ENCODE measurements around the gene RNF13. TPM values are rescaled to one million over a fixed set of nuclear protein-coding genes. Genes with fewer than 3 reads are reported as not detected.

RNF13 gene
- total RNA-seq, 1 experiment from 2014 or later = 76.9 TPM

DNA sequence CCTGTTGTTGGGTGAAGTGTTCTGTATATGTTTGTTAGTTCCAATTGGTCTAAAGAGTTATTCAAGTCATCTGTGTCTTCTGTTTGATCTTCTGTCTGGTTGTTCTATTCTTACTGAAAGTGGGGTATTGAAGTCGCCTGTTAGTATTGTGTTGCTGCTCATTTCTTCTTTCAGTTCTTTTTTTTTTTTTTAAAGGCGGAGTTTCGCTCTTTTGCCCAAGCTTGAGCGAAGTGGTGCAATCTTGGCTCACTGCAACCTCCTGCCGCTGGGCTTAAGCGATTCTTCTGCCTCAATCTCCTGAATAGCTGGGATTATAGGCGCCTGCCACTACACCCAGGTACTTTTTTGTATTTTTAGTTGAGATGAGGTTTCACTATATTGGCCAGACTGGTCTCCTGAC lies 134.2 kb downstream of the RNF13 start:
- Histone ChIP-seq H3K27me3 (ENCODE audit: control insufficient read depth, insufficient read depth, low read length) (no peaks in the 10 kb centered on the region), H3K4me3 (ENCODE audit: low read depth in 2 of 2, low read length in 2 of 2) (no peak overlapping the region), H3K9me3 (ENCODE audit: control insufficient read depth, insufficient read depth, low read depth, low read length) (peaks cover 9% of the 10 kb centered on the region; the same call in 1 of the 2 replicates), H3K4me1 (ENCODE audit: control insufficient read depth, insufficient read depth, low read length) (no peaks in the 10 kb centered on the region), H3K36me3 (ENCODE audit: control insufficient read depth, insufficient read depth, low read length) (no peaks in the 10 kb centered on the region), H3K27ac (ENCODE audit: low read length) (no peak overlapping the region)
- in situ Hi-C loops (cut with HindIII; ENCODE audit: low pct_unique_long_range_greater_than_20kb, low sequenced_read_pairs) = no loop called here
- TF ChIP-seq CTCF (IDR thresholded peaks at IDR 0.05) (no peak), REST (IDR thresholded peaks at IDR 0.05; ENCODE audit: insufficient read depth in 1 of 2, low read depth in 2 of 2, low read length in 1 of 2) (no peak), POLR2AphosphoS5 (IDR thresholded peaks at IDR 0.05; ENCODE audit: low read depth, low read length) (no peak), SIN3A (IDR thresholded peaks at IDR 0.05; ENCODE audit: borderline replicate concordance, insufficient read depth, low read depth, low read length) (no peak), TCF7L2 (IDR thresholded peaks at IDR 0.05; ENCODE audit: low read depth, low read length) (no peak)
- ChIA-PET POLR2A (no interaction called here), CTCF (interaction anchor here (0.6 kb wide), 1 partner anchor 274 kb away, joined by 6 read pairs; no protein-coding TSS in a partner anchor)
- DNase-seq (ENCODE audit: low read depth, low spot score) = no peak
- intact Hi-C loops (cut with micrococcal nuclease; ENCODE audit: unreplicated experiment) = no loop called here
- no peak for ATAC-seq
- BruUV-seq (replicated peaks) = no TSS peak

DNA sequence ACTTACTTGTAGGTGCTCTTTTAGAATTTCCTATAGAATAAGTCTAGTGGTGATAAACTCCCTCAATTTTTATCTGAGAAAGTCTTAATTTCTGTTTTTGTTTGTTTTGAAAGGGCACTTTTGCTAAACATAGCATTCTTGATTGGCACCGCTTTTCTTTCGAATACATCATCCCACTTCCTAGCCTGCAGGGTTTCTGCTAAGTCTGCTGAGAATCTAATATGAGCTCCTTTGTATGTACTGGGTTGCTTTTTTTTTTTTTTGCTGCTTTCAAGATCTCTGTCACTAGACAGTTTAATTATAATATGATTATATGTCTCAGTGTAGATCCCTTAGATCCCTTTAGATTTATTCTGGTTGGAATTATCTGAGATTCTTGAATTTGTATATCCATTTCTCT lies 136.2 kb downstream of the RNF13 start:
- no peaks in the 10 kb centered on the region for H3K4me1 ChIP-seq (ENCODE audit: control insufficient read depth, insufficient read depth, low read length)
- intact Hi-C loops (cut with micrococcal nuclease; ENCODE audit: unreplicated experiment) = no loop called here
- ChIA-PET CTCF (no interaction called here), POLR2A (interaction anchor here (0.6 kb wide), 1 partner anchor 160 kb away, joined by 5 read pairs; no protein-coding TSS in a partner anchor)
- no TSS peak for BruUV-seq (replicated peaks)
- no peak overlapping the region for H3K27ac ChIP-seq (ENCODE audit: low read length)
- no peaks in the 10 kb centered on the region for H3K27me3 ChIP-seq (ENCODE audit: control insufficient read depth, insufficient read depth, low read length)
- TF ChIP-seq SIN3A (IDR thresholded peaks at IDR 0.05; ENCODE audit: borderline replicate concordance, insufficient read depth, low read depth, low read length) = no peak
- no peak for TF ChIP-seq POLR2AphosphoS5 (IDR thresholded peaks at IDR 0.05; ENCODE audit: low read depth, low read length)
- no peak for TF ChIP-seq TCF7L2 (IDR thresholded peaks at IDR 0.05; ENCODE audit: low read depth, low read length)
- TF ChIP-seq CTCF (IDR thresholded peaks at IDR 0.05) = no peak
- no peak for TF ChIP-seq REST (IDR thresholded peaks at IDR 0.05; ENCODE audit: insufficient read depth in 1 of 2, low read depth in 2 of 2, low read length in 1 of 2)
- DNase-seq (ENCODE audit: low read depth, low spot score) (no peak), ATAC-seq (no peak)
- H3K36me3 ChIP-seq (ENCODE audit: control insufficient read depth, insufficient read depth, low read length) = no peaks in the 10 kb centered on the region
- in situ Hi-C loops (cut with HindIII; ENCODE audit: low pct_unique_long_range_greater_than_20kb, low sequenced_read_pairs) = no loop called here
- no peak overlapping the region for H3K4me3 ChIP-seq (ENCODE audit: low read depth in 2 of 2, low read length in 2 of 2)
- H3K9me3 ChIP-seq (ENCODE audit: control insufficient read depth, insufficient read depth, low read depth, low read length) = no peaks in the 10 kb centered on the region

Data from Panc1 (cell line).